Activated T-cell treated with anti-CD3 and anti-CD28 coated beads, Interleukin-2, amount 50 U/mL, for 48 hours (primary cell): Measurements from ENCODE around the gene RHCG.
A peak's percentile ranks its signal among the peaks of the same experiment; 100 is the strongest.

Experiments used
- DNase-seq, 2 experiments: peaks; one replicate each; pipeline ENCODE4 v3.0.0-alpha.2; 2020

Gene RHCG

DNA sequence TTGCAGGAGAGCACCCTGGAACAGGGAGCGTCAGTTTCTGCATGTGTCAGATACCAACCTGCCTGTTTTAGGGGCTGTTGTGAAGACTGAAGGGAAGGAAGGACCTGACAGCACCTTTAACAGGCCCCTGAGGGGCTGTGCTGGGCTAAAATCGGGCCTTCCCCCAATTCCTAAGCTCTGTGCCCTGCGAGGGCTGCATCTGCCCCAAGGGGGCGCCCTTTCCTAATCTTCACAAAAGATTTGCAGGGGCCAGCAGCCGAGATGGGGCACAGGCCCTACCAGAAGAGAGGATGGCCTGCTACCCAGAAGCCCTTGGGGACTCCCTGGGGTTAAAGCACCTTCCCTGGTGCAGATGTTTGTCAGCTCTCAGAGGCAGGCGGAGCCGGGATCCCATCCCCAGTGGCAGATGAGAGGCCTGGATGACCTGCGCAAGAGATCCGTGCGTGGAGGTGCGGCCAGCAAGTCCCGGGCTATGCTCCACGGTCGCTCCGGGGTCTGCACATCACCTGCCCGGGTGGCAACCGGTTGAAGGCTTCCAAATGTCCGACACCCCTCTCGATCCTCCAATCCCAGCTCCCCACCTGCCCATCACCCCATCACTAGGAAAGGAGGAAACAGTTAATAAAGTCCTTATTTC is 53.6 kb downstream of the RHCG start:
- peak; percentile 77 to 82 for DNase-seq

DNA sequence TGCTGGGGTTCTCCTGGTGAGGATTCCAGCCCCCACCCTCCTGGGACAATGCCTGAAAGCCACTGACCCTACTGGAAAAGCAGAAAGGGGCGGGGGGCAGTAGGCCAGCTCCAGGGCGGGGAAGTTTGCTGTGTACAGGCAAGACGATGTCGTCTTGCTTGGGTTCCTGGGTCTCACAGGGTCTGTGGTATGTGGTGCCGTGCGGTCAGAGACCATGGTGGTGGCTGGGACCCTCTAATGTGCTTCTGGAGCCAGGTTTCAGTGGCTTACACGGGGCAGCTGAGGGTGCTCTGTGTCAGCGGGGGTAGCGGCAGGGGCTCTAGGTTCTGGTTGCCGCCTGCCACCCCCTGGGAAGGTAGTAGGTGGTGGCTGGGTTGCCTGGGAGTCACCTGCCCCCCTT is 54.2 kb downstream of the RHCG start:
- no peak for DNase-seq

DNA sequence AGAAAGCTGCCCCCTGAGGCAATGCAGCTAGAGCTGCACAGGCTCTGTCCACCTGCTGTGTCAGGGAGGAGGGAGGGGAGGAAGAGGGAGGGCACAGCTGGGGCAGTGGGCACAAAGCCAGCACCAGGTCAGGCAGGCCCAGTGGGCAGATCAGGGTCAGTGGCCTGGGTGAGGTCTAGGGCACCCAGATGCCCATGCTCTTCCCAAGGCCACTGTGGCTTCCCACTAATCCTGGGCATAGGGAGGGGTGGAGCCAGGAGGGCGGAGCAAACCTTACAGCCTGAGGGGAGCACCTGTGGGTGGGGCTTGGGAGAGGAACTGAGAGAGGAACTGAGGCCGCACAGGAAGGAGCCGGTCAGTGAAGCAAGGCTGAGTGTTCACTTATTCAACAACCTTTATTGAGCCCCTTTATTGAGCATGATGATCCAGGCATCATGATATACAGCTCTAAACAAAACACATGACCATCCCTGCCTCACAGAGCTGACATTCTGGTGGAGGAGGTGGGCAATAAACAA is 55.0 kb downstream of the RHCG start:
- DNase-seq, result no peak

DNA sequence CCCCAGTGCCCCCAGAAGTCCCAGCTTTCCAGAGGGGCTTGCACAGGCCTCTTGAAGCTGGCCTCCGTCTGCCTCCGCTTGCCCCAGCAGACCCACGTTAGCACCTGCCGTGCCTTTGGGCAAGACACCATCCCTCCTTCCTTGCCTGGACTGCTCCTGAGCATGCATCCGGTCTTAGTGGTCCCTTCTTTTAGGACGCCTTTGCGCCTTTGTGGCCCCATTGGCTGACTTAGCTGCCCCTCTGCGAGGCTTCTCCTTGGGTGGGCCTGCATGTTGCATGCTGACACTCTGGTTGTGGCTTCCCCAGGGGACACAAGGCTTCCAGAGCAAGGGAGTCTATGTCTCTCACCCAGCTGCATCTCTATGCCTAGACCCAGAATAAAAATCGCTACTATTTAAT is 56.6 kb downstream of the RHCG start:
- no peak for DNase-seq

DNA sequence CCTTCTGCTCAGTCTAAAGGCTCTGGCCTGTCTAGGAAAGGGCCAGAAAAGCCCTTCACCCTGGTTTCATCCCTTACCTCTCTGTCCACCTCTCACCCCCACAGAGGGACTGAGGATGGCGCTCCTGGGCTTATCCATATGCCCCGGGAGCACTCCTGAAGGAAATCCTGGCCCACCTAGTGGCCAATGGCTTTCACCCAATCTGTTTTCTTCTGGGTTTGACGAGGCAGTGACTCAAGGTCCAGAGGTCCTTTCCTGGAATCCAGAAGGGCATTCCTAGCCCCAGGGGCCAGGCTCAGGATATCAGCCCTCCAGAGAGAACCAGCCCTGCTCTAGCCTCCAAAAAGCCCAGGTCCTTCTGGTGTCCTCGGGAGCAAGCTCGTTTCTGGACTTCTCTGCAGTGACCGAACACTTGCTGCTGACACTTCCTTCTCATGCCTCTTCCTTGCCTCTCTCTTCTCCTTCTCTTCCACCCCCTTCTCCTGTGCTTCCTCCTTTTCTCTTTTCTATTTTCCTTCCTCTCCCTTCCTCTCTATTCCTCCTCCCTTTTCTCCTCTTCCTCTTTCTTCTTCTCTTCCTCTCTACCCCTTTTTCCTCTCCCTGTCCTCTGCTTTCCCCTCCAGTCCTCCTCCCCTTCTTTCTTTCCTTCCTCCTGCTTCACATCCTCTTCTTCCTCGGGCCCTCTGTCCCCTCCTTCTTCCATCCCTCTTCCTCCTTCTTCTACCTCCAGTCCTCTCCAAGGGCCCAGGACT is 59.6 kb downstream of the RHCG start:
- DNase-seq, result no peak

DNA sequence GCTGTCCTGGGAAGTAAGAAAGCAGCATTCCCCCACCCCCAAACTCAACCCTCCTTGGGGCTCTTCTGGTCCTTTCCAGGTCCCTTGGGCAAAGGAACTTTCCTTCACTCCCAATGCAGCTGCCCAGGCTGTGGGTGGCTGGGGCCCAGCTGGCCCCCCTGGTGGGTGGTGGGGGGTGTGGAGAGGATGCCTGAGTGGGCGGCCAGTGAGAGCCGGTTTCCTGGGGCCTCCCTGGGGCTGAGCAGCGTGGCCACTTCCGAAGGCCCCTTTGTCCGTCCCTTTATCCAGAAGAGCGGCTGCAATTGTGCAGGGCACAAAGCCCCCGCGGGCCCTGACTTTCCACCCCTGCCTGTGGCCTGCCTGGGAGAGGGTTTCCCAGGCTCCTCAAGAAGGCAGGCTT is 61.0 kb downstream of the RHCG start:
- no peak for DNase-seq

DNA sequence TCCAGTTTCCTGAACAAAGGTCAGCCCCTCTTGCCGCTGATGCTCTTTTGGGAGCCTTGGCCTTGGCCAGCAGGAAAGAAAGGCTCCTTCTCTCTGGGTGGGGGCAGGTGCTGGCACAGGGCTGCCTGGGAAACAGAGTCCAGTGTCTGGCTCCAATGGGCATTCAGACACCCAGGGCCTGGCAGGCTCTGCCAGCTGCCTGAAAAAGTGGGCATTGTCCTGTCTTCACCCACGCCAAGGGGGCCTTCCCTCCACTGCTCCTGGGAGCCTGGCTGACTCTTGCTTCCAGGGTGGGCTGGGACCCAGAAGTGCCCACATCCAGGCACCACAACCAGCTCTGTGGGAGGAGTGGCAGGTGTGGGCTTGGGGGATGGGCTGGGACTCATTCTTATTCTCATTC is 62.7 kb downstream of the RHCG start:
- DNase-seq, result no peak

DNA sequence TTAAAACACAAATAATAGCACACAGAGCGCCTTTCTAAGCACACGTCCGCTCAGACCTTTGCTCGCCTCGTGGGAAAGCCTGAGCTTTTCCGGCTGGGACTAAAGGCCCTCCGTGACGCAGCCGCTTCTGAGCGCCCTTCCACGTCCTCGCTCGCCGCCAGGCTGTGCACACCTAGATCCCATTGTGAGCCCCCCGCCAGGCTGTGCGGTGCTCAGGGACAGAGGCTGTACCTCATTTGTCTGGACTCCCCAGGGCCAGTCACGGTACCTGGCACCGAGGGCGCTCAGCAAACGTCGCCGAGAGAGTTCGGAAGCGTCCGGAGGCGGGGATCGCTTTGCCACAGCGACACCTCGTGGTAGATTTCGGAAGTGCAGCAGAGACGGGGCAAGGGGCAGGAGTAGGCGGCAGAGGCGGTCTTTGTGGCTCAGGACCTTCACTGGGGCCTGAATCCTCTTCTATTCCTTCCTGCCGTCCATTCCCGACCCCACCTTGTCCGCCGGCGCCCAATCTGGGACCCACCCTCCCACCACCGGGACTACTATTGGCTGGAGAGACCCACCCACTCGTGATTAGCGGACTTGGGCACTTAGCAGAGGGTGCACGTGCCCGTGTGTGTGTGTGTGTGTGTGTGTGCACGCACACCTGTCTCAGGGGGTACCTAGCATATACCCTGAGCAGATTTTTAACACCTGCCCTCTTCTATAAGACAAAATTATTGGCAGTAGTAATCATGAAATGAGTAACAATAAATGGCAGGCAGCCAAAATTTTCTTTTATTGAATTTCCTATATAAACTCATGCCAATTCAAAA is 65.6 kb downstream of the RHCG start:
- DNase-seq, result peak; percentile 96 to 98

DNA sequence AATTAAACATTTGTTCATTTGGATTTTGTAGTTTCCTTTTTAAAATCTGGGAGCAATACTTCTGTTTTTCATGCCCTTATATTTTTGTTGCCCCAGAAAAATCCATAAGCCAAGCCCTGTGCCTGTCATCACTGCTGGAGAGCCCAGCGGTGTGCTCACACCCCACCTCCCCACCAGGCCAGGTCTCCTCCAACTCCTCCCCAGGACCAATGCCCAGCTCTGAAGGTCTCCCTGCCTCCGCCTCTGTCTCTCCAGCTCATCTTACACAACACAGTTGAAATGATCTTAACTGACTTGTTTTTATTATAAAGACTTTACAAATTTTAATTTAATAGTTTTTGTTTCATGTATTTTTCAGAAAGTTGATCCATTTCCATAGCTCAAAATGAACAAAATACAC is 66.4 kb downstream of the RHCG start:
- no peak for DNase-seq

DNA sequence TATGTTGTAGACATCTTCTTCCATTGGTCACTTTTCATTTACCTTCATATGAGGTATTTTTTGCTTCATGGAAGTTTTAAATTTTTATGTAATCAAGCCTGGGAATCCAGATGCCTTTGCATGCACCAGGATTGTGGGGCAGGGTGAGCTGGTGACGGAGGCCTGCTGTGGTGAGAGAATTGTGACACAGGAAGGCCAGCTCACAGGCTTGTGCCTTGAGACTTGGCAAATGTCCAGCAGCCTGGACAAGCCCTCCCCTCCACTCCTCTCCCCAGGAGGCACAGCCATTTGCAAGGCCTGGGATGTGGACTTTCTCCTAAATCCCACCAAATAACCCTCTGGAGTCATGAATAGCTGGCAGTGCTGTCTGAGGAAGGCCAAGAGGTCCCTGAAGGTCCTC is 67.4 kb downstream of the RHCG start:
- no peak for DNase-seq

DNA sequence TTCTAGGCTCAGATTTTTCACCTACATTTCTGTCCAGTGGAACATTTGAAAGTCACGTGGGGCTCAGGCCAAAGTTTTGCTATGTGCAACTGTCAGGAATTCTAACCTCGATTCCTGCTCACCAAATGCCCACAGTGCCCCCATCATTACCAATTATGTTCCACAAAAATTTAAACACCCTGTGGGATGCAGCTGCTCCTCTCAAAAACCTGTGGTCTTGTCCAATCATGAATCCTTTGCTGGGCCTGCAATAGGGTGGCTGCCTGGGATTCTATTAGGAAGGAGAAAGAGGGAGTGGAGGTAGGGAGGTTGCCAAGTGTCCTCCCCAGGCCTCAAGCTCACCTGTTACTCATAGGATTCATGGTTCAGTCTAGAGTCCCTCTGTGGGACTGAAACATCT is 68.1 kb downstream of the RHCG start:
- DNase-seq, result no peak

DNA sequence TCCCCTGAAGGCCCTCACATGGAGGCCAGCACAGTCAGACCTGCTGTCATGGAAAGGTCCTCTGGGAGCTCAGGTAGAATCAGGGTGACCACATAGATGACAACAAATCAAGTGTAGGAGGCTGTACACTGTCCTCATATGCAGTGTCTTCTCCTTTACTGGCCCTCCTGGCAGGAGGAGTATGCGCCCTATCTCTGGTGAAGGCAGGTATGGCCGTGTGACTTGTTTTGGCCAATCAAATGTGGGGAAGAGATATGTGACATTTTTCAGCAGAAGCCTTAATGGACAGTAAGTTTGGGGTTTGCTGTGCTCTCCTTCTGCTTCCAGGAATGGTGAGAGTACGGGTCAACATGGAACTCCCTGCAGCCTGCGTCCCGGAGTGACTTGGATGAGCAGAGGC is 69.9 kb downstream of the RHCG start:
- no peak for DNase-seq

DNA sequence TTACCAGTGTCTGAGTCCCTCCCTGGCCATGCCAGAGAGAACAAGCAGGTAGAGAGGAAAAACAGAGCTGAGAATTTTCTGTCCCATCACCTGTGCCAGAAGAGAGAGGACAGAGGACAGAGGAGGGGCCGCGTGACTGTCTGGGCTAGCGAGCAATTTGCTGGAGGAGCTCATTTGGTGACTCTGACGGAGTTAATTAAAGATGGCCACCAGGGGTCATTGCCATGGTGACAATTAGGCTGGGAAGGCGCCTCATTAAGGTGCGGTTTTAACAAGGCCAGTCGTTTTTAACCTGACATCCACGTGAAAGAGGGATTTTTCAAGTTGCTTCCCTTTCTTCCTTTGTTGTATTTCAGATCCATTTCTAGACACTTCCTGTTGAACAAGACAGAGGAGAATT is 72.4 kb downstream of the RHCG start:
- DNase-seq, result no peak
